ENCODE measurements around the gene SLAMF8.

GRCh38 chr1:159862031-159862430, 35.4 kb downstream of the SLAMF8 start:
- TF ChIP-seq CTCF (IDR thresholded peaks at IDR 0.05; ENCODE audit: low read depth, low read length) (no peak), EZH2phosphoT487 (IDR thresholded peaks at IDR 0.05; ENCODE audit: low read depth) (no peak)

All from OCI-LY3 (cell line).